ENCODE measurements around the gene SESN1. TPM values are rescaled to one million over a fixed set of nuclear protein-coding genes. Genes with fewer than 3 reads are reported as not detected.

The SESN1 gene
- total RNA-seq, 1 experiment from 2014 or later, result 17.5 TPM

DNA sequence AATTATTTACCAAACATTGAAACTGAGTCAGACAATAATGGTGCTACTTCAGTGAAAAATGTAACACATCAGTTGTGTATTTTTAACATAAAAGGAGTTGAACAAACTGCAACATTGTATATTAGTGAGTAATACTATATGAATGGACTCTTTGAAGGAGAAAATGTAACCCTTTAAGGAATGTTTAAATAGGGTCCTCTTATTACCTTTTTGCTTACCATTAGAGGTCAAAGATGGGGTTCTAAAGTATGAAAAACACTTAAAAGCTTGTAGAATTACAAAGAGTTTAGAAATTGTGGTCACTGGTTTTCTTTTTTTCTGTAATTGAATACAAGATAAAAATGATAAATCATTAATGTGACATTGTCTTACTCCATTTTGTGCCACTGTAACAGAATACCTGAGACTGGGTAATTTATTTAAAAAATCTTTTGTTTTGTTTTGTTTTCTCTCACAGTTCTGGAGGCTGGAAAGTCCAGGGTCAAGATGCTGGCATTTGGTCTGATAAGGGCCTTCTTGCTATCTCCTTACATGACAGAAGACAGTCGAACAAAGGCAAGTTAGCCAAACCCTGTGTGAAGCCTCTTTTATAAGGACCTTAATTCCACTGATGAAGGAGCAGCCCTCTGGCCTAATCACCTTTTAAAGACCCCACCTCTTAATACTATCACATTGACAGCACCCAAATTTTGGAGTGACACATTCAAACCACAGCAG lies 43.2 kb downstream of the SESN1 start:
- no peaks in the 10 kb centered on the region for H3K27me3 ChIP-seq (ENCODE audit: insufficient read depth, low read length)
- no peak overlapping the region for H3K4me2 ChIP-seq (ENCODE audit: insufficient read depth, insufficient read length, low read length)
- no peak overlapping the region for H4K5ac ChIP-seq (ENCODE audit: insufficient read length, low read depth, low read length)
- H4K91ac ChIP-seq (ENCODE audit: insufficient read length, low read depth, low read length), result no peak overlapping the region
- Mint-ChIP-seq H3K4me1 (peaks cover 18 to 26% of the 10 kb centered on the region in 2 experiments), H3K27me3 (ENCODE audit: low read depth) (no peaks in the 10 kb centered on the region), H3K9me3 (peaks cover 11 to 13% of the 10 kb centered on the region in 2 experiments), H3K27ac (no peak overlapping the region), H3K4me3 (no peak overlapping the region), H3K36me3 (ENCODE audit: insufficient read depth in 1 of 3, low read depth in 3 of 3) (peaks cover 1 to 12% (median 8%) of the 10 kb centered on the region in 3 experiments; a peak in 5 of 7 replicates)
- no peak overlapping the region for H3T11ph ChIP-seq (ENCODE audit: low read length)
- no peak overlapping the region for H3K56ac ChIP-seq (ENCODE audit: insufficient read length, low read depth, low read length)
- no CpG with 5 or more reads among the region's 1 CpG for WGBS (ENCODE audit: extremely low coverage, insufficient read length, low lambda C conversion rate)
- H2BK15ac ChIP-seq (ENCODE audit: low read depth, low read length), result no peak overlapping the region
- no peak overlapping the region for H3K14ac ChIP-seq (ENCODE audit: insufficient read depth, low read length)
- no peak overlapping the region for H3K18ac ChIP-seq (ENCODE audit: insufficient read length, low read depth, low read length)
- no peaks in the 10 kb centered on the region for H3K79me1 ChIP-seq (ENCODE audit: insufficient read depth, low read depth, low read length, poor library complexity, severe bottlenecking)
- H2BK12ac ChIP-seq (ENCODE audit: insufficient read length, low read depth, low read length), result no peak overlapping the region
- no peak overlapping the region for H2BK20ac ChIP-seq (ENCODE audit: low read depth, low read length, poor library complexity, severe bottlenecking)
- H3K9me3 ChIP-seq (ENCODE audit: control insufficient read depth, low read depth, low read length), result no peaks in the 10 kb centered on the region
- no peak overlapping the region for H3K23ac ChIP-seq (ENCODE audit: insufficient read length, low read depth, low read length)
- no peak for DNase-seq
- H3K79me2 ChIP-seq (ENCODE audit: insufficient read depth, low read length), result no peaks in the 10 kb centered on the region
- H4K20me1 ChIP-seq (ENCODE audit: control insufficient read depth, insufficient read depth, insufficient read length), result no peaks in the 10 kb centered on the region
- H3K23me2 ChIP-seq (ENCODE audit: insufficient read length, low read depth, low read length, poor library complexity, severe bottlenecking), result no peaks in the 10 kb centered on the region
- no peak overlapping the region for H2AFZ ChIP-seq (ENCODE audit: low read length)
- H4K8ac ChIP-seq (replicated peaks; ENCODE audit: insufficient read length, low read depth, low read length), result no peak overlapping the region
- H3K4ac ChIP-seq (ENCODE audit: low read depth, low read length), result no peak overlapping the region
- TF ChIP-seq, protein P1, sequence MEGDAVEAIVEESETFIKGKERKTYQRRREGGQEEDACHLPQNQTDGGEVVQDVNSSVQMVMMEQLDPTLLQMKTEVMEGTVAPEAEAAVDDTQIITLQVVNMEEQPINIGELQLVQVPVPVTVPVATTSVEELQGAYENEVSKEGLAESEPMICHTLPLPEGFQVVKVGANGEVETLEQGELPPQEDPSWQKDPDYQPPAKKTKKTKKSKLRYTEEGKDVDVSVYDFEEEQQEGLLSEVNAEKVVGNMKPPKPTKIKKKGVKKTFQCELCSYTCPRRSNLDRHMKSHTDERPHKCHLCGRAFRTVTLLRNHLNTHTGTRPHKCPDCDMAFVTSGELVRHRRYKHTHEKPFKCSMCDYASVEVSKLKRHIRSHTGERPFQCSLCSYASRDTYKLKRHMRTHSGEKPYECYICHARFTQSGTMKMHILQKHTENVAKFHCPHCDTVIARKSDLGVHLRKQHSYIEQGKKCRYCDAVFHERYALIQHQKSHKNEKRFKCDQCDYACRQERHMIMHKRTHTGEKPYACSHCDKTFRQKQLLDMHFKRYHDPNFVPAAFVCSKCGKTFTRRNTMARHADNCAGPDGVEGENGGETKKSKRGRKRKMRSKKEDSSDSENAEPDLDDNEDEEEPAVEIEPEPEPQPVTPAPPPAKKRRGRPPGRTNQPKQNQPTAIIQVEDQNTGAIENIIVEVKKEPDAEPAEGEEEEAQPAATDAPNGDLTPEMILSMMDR (conservative IDR thresholded peaks at IDR 0.05), result no peak
- no peak overlapping the region for H2AK5ac ChIP-seq (ENCODE audit: insufficient read length, low read length)
- H2BK5ac ChIP-seq (ENCODE audit: insufficient read length, low read length), result no peak overlapping the region
- H3K27ac ChIP-seq (ENCODE audit: insufficient read length, low read depth, low read length), result no peak overlapping the region
- no peak overlapping the region for H3K9ac ChIP-seq (ENCODE audit: extremely low read depth, insufficient read length, low read length)
- no peaks in the 10 kb centered on the region; the same call in 1 of the 2 replicates for H3K4me1 ChIP-seq (ENCODE audit: insufficient read depth, low read length)
- no peak overlapping the region for H2BK120ac ChIP-seq (ENCODE audit: low read depth, low read length, poor library complexity, severe bottlenecking)

Data from H9 (cell line).